Body of pancreas (tissue), 4 donors: Measurements from ENCODE around the gene CMTM7.

Experiments
- CTCF ChIP-seq, 7 experiments: fragments of 450-650 bp in 4 of 7; fragments of 200-600 bp in 3 of 7; sonication (generic) in 3 of 7; IDR thresholded peaks; one replicate each; pipeline ENCODE4 v1.5.1; 2016 to 2019; ENCODE audit warnings: antibody characterized with exemption in 7 of 7
- POLR2A ChIP-seq, 3 donors: fragments of 450-650 bp; IDR thresholded peaks; one replicate each; pipeline ENCODE4 v1.6.1; 2016; ENCODE audit warnings: antibody characterized with exemption in 3 of 3, mild to moderate bottlenecking in 2 of 3

- TF ChIP-seq CTCF (IDR thresholded peaks at IDR 0.05) (no peak), POLR2A (IDR thresholded peaks at IDR 0.05) (no peak)
Observed at GRCh38 chr3:32395496-32395895, 3.8 kb downstream of the CMTM7 start.
